OCI-LY1 (cell line): Measurements from ENCODE around the gene RRM2.

Source experiments
- H2AFZ ChIP-seq: fragments of 200-600 bp; sonication (generic), shearing (Covaris generic); 2 replicates; pipeline ENCODE4 v1.6.0; 2014; ENCODE audit warnings: antibody characterized with exemption, mild to moderate bottlenecking, low read length
- H3F3A ChIP-seq: fragments of 200-600 bp; sonication (generic), shearing (Covaris generic); 2 replicates; pipeline ENCODE4 v1.6.0; 2014; ENCODE audit warnings: mild to moderate bottlenecking, antibody characterized with exemption, low read length, moderate library complexity; ENCODE audit not compliant: insufficient read depth
- H3K27ac ChIP-seq: fragments of 200-600 bp; sonication (generic); 2 replicates; pipeline ENCODE4 v1.5.1; 2014; ENCODE audit warnings: low read length, mixed run types, mild to moderate bottlenecking, low read depth; ENCODE audit not compliant: poor library complexity, severe bottlenecking
- H3K27me3 ChIP-seq: fragments of 200-600 bp; sonication (generic); 2 replicates; pipeline ENCODE4 v1.6.0; 2014; ENCODE audit warnings: antibody characterized with exemption, mild to moderate bottlenecking, low read length, moderate library complexity; ENCODE audit not compliant: insufficient read depth
- H3K36me3 ChIP-seq: fragments of 200-600 bp; sonication (generic); 2 replicates; pipeline ENCODE4 v1.6.1; 2014; ENCODE audit warnings: mild to moderate bottlenecking, antibody characterized with exemption, low read length, moderate library complexity, mixed read lengths; ENCODE audit not compliant: insufficient read depth
- H3K4me1 ChIP-seq: fragments of 200-600 bp; sonication (generic); 2 replicates; pipeline ENCODE4 v1.5.1; 2014; ENCODE audit warnings: mild to moderate bottlenecking, low read length, moderate library complexity; ENCODE audit not compliant: insufficient read depth, severe bottlenecking
- H3K4me2 ChIP-seq: fragments of 200-600 bp; sonication (generic), shearing (Covaris generic); 2 replicates; pipeline ENCODE4 v1.6.1; 2014; ENCODE audit warnings: low read length
- H3K4me3 ChIP-seq: fragments of 200-600 bp; sonication (generic); 2 replicates; pipeline ENCODE4 v1.5.1; 2014; ENCODE audit warnings: low read length, low read depth, mild to moderate bottlenecking, mixed read lengths; ENCODE audit not compliant: poor library complexity, severe bottlenecking
- H3K79me2 ChIP-seq: fragments of 200-600 bp; shearing (Covaris generic); 2 replicates; pipeline ENCODE4 v1.6.1; 2016; ENCODE audit warnings: mixed run types, low read length, mixed read lengths; ENCODE audit not compliant: insufficient read depth
- H3K9ac ChIP-seq: fragments of 200-600 bp; sonication (generic), shearing (Covaris generic); 2 replicates; pipeline ENCODE4 v1.6.1; 2014; ENCODE audit warnings: mild to moderate bottlenecking, low read length, mixed read lengths
- H3K9me2 ChIP-seq: fragments of 200-600 bp; sonication (generic), shearing (Covaris generic); 2 replicates; pipeline ENCODE4 v1.6.1; 2014; ENCODE audit warnings: low read depth, mild to moderate bottlenecking, low read length, mixed read lengths
- H3K9me3 ChIP-seq: fragments of 200-600 bp; shearing (Covaris generic); 2 replicates; pipeline ENCODE4 v1.6.1; 2014; ENCODE audit warnings: low read length, mixed read lengths
- H4K20me1 ChIP-seq: fragments of 200-600 bp; sonication (generic), shearing (Covaris generic); 2 replicates; pipeline ENCODE4 v1.6.0; 2016; ENCODE audit warnings: mild to moderate bottlenecking, low read length; ENCODE audit not compliant: insufficient read depth
- EZH2 ChIP-seq: fragments of 200-600 bp; sonication (generic), shearing (Covaris generic); IDR thresholded peaks from 2 replicates; pipeline ENCODE4 v1.8.0; 2017; ENCODE audit warnings: borderline replicate concordance, mixed run types, mild to moderate bottlenecking, antibody characterized with exemption, low read length, moderate library complexity, mixed read lengths
- TF ChIP-seq, protein P1 (sequence below): fragments of 200-600 bp; sonication (generic), shearing (Covaris generic); IDR thresholded peaks from 2 replicates; pipeline ENCODE4 v1.5.1; 2017; ENCODE audit warnings: mild to moderate bottlenecking, antibody characterized with exemption, low read length, moderate library complexity, mixed read lengths

RRM2 gene

GRCh38 chr2:10096641-10097040, 25.9 kb upstream of the RRM2 start:
- no peak overlapping the region for H3K27ac ChIP-seq
- TF ChIP-seq, protein P1, sequence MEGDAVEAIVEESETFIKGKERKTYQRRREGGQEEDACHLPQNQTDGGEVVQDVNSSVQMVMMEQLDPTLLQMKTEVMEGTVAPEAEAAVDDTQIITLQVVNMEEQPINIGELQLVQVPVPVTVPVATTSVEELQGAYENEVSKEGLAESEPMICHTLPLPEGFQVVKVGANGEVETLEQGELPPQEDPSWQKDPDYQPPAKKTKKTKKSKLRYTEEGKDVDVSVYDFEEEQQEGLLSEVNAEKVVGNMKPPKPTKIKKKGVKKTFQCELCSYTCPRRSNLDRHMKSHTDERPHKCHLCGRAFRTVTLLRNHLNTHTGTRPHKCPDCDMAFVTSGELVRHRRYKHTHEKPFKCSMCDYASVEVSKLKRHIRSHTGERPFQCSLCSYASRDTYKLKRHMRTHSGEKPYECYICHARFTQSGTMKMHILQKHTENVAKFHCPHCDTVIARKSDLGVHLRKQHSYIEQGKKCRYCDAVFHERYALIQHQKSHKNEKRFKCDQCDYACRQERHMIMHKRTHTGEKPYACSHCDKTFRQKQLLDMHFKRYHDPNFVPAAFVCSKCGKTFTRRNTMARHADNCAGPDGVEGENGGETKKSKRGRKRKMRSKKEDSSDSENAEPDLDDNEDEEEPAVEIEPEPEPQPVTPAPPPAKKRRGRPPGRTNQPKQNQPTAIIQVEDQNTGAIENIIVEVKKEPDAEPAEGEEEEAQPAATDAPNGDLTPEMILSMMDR = no peak
- TF ChIP-seq EZH2 = no peak
- no peaks in the 10 kb centered on the region for H3K36me3 ChIP-seq
- no peak overlapping the region for H3K9ac ChIP-seq
- no peaks in the 10 kb centered on the region for H3F3A ChIP-seq
- no peaks in the 10 kb centered on the region for H3K4me1 ChIP-seq
- 0 out of 2 replicates have a peak, but pooled peaks cover 3% of the 10 kb centered on the region for H3K9me3 ChIP-seq
- H3K9me2 ChIP-seq = no peaks in the 10 kb centered on the region
- no peaks in the 10 kb centered on the region for H3K79me2 ChIP-seq
- no peaks in the 10 kb centered on the region for H4K20me1 ChIP-seq
- peaks cover 15% of the 10 kb centered on the region for H3K27me3 ChIP-seq
- H2AFZ ChIP-seq = no peak overlapping the region
- no peak overlapping the region for H3K4me2 ChIP-seq
- no peak overlapping the region for H3K4me3 ChIP-seq

DNA sequence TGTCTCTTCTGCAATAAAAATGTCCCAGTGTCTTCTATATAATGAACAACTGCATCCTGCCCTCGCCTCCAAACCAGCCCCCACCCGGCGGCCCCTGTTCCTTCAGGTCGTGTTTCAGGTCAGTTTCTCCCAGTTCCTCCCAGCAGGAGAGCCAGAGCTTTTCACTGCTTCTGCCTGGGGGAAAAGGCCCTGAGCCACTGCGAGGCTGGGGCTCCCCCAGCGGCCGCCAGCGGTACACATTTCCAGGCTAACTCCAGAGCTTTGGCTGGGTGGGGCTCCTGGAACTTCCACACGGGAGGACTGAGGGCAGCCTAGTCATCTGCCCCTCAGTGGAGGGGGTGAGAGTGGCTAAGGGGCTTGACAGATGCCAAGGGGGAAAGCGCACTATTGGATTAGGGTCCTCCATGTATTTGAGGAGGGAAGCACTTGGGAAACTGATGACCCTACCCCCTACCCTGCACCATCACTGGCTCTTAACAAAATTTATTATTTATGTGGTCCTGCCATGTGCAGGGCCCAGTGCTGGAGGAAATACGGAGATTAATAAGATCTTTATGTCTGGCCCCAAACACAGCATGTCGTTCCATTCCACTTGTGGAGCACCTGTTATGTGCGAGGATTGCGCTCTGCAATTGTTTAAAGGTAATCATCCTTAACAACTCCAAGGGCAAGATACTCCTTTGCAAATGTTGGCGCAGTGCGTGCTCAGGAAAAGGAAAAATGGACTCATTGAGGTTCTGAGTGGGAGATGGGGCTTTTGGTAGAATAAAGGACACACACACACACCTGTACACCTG, 25.0 kb upstream of the RRM2 start:
- TF ChIP-seq, protein P1 = peak; percentile 81
- TF ChIP-seq EZH2 = no peak
- Histone ChIP-seq H3K27me3 (peaks cover 12% of the 10 kb centered on the region), H2AFZ (no peak overlapping the region), H3K27ac (no peak overlapping the region), H3K9ac (no peak overlapping the region), H3K4me3 (no peak overlapping the region), H4K20me1 (no peaks in the 10 kb centered on the region), H3K79me2 (no peaks in the 10 kb centered on the region), H3K9me2 (no peaks in the 10 kb centered on the region), H3K4me1 (no peaks in the 10 kb centered on the region), H3K9me3 (0 out of 2 replicates have a peak, but pooled peaks cover 1% of the 10 kb centered on the region), H3F3A (no peaks in the 10 kb centered on the region), H3K36me3 (no peaks in the 10 kb centered on the region), H3K4me2 (no peak overlapping the region)

- no peaks in the 10 kb centered on the region; the same call in 1 of the 2 replicates for H3K36me3 ChIP-seq
- H3K27me3 ChIP-seq = peaks cover 6% of the 10 kb centered on the region
- H2AFZ ChIP-seq = no peak overlapping the region
- H3K4me2 ChIP-seq = no peak overlapping the region
- H3K9ac ChIP-seq = no peak overlapping the region
- TF ChIP-seq, protein P1 = no peak
- TF ChIP-seq EZH2 = no peak
- no peaks in the 10 kb centered on the region for H3F3A ChIP-seq
- H3K9me2 ChIP-seq = no peaks in the 10 kb centered on the region
- H3K9me3 ChIP-seq = no peaks in the 10 kb centered on the region
- no peak overlapping the region for H3K27ac ChIP-seq
- no peaks in the 10 kb centered on the region for H3K79me2 ChIP-seq
- no peaks in the 10 kb centered on the region for H3K4me1 ChIP-seq
- no peak overlapping the region for H3K4me3 ChIP-seq
- no peaks in the 10 kb centered on the region for H4K20me1 ChIP-seq
Observed at GRCh38 chr2:10101491-10101890, 21.0 kb upstream of the RRM2 start.
